Left ventricle myocardium inferior (tissue), 1 donor: ENCODE measurements around the gene HIPK2. TPM values are rescaled to one million over a fixed set of nuclear protein-coding genes. Genes with fewer than 3 reads are reported as not detected.

ENCODE experiments used
- DNase-seq: peaks from one replicate; pipeline ENCODE4 v3.0.0-alpha.2; 2020
- H3K27ac ChIP-seq: fragments of 200-600 bp; replicated peaks from 2 replicates; pipeline ENCODE4 v1.8.0; 2021
- H3K27me3 ChIP-seq: fragments of 200-600 bp; 2 replicates; pipeline ENCODE4 v1.8.0; 2021; ENCODE audit warnings: low read depth
- H3K36me3 ChIP-seq: fragments of 200-600 bp; 2 replicates; pipeline ENCODE4 v1.8.0; 2021
- H3K4me1 ChIP-seq: fragments of 200-600 bp; 2 replicates; pipeline ENCODE4 v1.8.0; 2021
- H3K4me3 ChIP-seq: fragments of 200-600 bp; 2 replicates; pipeline ENCODE4 v1.8.0; 2021; ENCODE audit warnings: mild to moderate bottlenecking, moderate library complexity
- H3K9me3 ChIP-seq: fragments of 200-600 bp; replicated peaks from 2 replicates; pipeline ENCODE4 v1.8.0; 2021
- CTCF ChIP-seq: fragments of 200-600 bp; IDR thresholded peaks from 2 replicates; pipeline ENCODE4 v1.8.0; 2021; ENCODE audit warnings: antibody characterized with exemption, mild to moderate bottlenecking, borderline replicate concordance
- intact Hi-C: fragments of 100-400 bp; cut with micrococcal nuclease; formaldehyde crosslinking; loops from one replicate; pipeline ENCODE4 v1.11.0; 2022
- total RNA-seq: library from RNA; stranded (reverse); fragmentation: NEBNext Ultra II Directional; extraction: Animal tissue kit (Norgen Biotek cat#: 25700); gene quantifications from one replicate; pipeline ENCODE4 v1.2.1, GENCODE V29; 2021
- donor health status: DM: no; HTN: yes; CAD: no; lungs with severe emphysema.

The HIPK2 gene
- total RNA-seq, 1 donor from 2014 or later: 127 TPM

DNA sequence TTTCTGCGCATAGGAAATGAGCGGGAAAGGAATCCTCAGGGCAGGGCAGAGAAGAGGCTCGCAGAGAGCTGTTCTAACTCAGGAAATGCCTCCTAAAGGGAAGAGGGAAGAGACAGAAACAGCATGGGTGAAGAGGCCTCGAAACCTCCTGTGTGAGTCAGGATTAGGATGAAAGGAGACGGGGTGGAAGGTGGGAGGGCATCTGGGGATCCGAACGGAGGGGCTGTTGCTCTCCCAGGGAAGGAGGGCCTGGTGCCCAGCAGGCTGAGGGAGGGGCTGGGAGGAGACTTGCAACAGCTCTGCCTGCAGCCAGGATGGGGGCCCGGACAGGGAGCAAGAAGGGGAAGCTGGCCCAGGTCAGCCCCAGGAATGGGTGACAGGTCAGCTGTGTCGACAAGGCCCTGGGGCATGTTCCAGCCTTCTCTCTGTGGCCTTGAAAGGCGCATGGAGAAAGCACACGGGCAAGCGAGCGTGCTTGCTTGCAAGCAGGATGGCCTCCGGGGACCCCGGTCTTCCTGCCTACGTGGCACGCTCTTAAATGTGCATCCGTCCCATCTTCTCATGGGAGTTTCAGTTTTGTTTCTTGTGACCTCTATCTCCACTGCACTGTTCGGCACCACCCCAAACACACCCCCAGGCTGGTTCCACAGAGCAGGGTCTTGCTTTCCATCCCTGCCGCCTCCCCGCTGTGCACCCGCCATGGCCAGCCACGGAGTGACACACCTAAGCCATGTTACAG, 63.5 kb downstream of the HIPK2 start:
- H3K4me1 ChIP-seq: peaks cover 68% of the 10 kb centered on the region
- no peak for TF ChIP-seq CTCF
- intact Hi-C loops: no loop called here
- H3K4me3 ChIP-seq: no peak overlapping the region
- H3K9me3 ChIP-seq: no peaks in the 10 kb centered on the region
- H3K27me3 ChIP-seq: no peaks in the 10 kb centered on the region
- H3K36me3 ChIP-seq: peaks cover 30% of the 10 kb centered on the region
- DNase-seq: peak; percentile 66
- peak overlapping the region; percentile 91 for H3K27ac ChIP-seq

DNA sequence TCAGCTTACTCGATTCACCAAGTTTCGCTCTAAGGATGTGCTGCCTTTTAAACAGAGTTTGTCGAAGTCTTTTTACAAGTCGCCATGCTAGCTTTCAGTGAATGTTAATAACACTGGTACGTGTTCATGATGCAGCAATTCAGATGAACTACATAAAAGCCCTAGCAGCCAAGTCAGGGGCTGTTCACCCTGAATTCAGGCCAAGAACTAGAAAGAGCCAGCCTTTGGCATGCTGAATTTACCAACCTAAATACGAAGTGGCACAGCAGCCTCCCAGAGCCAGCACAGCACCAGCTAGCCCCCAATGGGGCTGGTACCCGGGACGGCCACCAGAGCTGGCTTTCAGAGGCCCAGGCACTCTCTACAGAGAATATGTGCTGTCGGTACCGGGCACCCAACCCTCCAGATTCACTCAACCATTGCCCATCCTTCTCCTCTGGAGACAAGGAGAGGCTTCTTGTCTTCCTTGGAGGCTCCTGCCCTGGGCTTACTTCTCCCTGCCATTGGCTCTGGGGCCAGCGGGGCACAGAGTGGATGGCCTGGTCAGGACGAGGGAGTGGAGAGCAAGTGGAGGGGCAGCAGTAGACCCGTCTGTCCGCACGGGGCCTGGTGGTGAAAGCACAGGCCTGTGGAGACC, 64.2 kb downstream of the HIPK2 start:
- peaks cover 30% of the 10 kb centered on the region for H3K36me3 ChIP-seq
- no peak overlapping the region for H3K4me3 ChIP-seq
- DNase-seq: no peak
- peak overlapping the region; percentile 91 for H3K27ac ChIP-seq
- no peaks in the 10 kb centered on the region for H3K27me3 ChIP-seq
- H3K4me1 ChIP-seq: peaks cover 71% of the 10 kb centered on the region
- intact Hi-C loops: no loop called here
- TF ChIP-seq CTCF: no peak
- no peaks in the 10 kb centered on the region for H3K9me3 ChIP-seq

GRCh38 chr7:139713061-139713460, 64.7 kb downstream of the HIPK2 start:
- intact Hi-C loops: no loop called here
- H3K9me3 ChIP-seq: no peaks in the 10 kb centered on the region
- H3K4me1 ChIP-seq: peaks cover 74% of the 10 kb centered on the region
- peaks cover 30% of the 10 kb centered on the region for H3K36me3 ChIP-seq
- no peak for DNase-seq
- no peaks in the 10 kb centered on the region for H3K27me3 ChIP-seq
- H3K4me3 ChIP-seq: no peak overlapping the region
- no peak for TF ChIP-seq CTCF
- peak overlapping the region; percentile 91 for H3K27ac ChIP-seq

- DNase-seq: no peak
- TF ChIP-seq CTCF: no peak
- Histone ChIP-seq H3K4me3 (no peak overlapping the region), H3K27me3 (no peaks in the 10 kb centered on the region), H3K9me3 (no peaks in the 10 kb centered on the region), H3K4me1 (peaks cover 82% of the 10 kb centered on the region), H3K27ac (peak overlapping the region; percentile 91), H3K36me3 (peaks cover 36% of the 10 kb centered on the region)
- intact Hi-C loops: no loop called here
Observed at GRCh38 chr7:139711991-139712743, 65.6 kb downstream of the HIPK2 start.

DNA sequence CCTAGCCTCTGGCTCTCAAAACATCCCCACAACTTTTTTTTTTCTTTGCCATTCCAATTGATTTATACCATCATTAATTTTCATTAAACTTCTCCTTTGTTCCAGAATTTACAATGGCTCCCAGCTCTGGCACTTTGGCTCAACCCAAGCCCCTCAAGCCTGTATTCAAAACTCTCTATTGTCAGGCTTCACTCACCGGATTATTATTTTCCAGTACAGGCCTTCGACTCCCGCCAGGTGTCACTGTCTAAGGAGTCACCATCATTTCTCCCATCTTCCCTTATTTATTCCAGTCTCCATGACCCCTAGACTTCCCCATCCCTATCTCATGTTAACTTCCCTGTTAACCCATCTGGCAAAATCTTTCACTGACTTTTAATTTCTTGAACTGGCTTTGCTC, 67.8 kb downstream of the HIPK2 start:
- no peaks in the 10 kb centered on the region for H3K27me3 ChIP-seq
- peaks cover 100% of the 10 kb centered on the region for H3K4me1 ChIP-seq
- intact Hi-C loops: no loop called here
- no peak for DNase-seq
- no peak for TF ChIP-seq CTCF
- no peaks in the 10 kb centered on the region for H3K9me3 ChIP-seq
- H3K27ac ChIP-seq: no peak overlapping the region
- peaks cover 20% of the 10 kb centered on the region for H3K36me3 ChIP-seq
- no peak overlapping the region for H3K4me3 ChIP-seq
